ENCODE measurements around the gene ERC2.

ERC2 gene

DNA sequence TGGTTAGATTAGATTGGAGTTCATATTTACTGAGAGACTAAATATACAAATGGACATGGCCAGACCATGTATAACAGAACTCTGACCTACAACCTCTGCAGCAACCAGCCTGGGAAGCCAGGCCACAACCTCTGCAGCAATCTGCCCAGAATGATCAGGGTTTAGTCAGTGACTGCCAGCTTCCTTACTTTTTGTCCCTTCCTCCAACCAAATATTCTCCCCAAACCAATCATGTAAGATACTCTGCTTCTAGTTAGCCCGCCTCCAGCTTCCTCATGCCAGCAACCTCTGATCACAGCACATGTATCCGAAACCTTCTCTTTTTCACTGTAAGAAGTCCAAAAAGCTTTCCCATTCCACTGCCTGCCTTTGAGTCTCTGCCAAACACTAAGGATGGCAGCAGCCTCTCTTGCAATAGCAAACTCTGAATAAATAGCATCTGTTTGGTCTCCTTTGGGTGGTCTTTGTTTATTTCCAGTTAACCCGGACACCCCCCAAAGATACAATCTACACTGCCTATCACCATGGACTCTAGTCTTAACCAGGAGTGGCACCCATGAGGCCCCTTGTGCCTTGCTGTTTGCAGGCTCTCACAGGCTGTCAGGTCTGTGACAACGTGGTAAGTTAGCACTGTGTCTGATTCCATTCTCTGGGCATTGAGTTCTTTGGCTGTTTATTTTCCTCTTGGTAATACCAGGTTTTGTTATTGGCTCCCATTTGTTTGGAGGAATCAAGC lies 102.2 kb downstream of the ERC2 start:
- no peak for DNase-seq

- no peak for DNase-seq
These were observed 103.6 kb downstream of the ERC2 start for GRCh38 chr3:56364665-56365064.

GRCh38 chr3:56363720-56364119 lies 104.5 kb downstream of the ERC2 start:
- DNase-seq: no peak

GRCh38 chr3:56361731-56362130 lies 106.5 kb downstream of the ERC2 start:
- DNase-seq: no peak

DNA sequence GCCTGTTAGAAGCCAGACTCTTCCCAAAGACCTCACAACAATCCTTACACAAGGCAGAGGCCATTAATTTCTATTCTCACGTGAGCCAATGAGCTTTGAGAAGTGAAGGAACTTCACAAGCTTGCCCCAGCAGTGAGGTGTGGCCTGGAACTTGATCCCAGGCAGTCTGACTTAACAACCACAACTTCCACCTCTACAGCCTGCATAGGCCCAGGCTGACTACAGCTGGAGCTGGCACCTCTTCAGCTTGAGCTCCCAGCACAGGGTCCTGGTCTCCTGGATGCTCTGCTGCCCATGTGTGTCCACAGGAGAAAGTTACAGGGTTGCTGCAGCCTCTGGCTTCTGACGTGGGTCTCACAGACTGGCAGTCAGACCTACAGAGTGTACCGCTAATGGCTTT lies 111.0 kb downstream of the ERC2 start:
- DNase-seq: no peak

GRCh38 chr3:56356808-56357207 lies 111.5 kb downstream of the ERC2 start:
- DNase-seq: no peak

DNA sequence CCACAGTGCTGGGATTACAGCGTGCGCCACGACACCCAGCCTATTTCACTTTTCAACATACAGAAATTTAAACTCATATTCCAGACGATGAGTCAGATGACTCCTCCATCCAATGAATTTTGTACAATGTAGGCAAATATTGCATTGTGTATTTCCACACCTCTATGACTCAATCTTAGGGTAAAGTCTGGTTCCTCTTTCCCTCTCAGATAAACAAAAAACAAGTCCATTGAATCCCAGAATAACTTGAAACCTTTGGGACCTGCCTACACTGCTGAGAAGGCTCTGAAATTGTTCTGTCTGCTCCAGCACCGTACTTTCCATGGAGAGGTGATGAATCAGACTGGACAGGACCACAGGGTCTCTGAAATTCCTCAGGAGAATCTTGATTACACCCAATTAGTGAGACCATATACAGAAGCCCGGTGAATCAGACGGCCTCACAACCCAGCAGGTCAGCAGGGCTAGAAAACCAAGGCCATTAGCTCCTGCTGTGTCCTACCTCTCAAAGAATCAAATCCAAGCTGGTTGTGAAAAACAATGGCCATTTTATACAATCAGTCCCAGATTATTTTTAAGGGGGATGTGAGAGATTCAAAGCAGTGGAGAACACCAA lies 112.6 kb downstream of the ERC2 start:
- DNase-seq: no peak

GRCh38 chr3:56351537-56351936 lies 116.7 kb downstream of the ERC2 start:
- DNase-seq: no peak

GRCh38 chr3:56347219-56347871 lies 120.9 kb downstream of the ERC2 start:
- DNase-seq: peak; percentile 7

DNA sequence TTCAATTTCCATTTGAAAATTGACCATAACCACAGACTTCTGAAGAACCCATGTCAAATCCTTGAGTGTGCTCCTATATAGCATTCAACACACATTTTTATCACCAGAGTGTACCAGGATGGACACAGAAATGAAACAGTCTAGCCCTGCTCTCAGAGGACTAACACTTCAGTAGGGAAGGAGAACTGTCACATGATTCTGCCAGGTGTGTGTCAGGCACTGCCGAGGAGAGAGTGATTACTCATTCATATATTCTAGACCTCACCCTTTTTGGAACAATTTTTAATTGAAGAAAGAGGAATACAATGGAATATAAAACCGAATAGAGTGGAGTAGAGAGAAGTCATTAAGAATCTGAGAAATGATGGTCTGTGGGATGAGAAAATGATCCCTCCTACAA lies 125.8 kb downstream of the ERC2 start:
- no peak for DNase-seq

- DNase-seq: no peak
These were observed 128.6 kb downstream of the ERC2 start for GRCh38 chr3:56339671-56340070.

- no peak for DNase-seq
These were observed 129.0 kb downstream of the ERC2 start for GRCh38 chr3:56339244-56339643.

DNA sequence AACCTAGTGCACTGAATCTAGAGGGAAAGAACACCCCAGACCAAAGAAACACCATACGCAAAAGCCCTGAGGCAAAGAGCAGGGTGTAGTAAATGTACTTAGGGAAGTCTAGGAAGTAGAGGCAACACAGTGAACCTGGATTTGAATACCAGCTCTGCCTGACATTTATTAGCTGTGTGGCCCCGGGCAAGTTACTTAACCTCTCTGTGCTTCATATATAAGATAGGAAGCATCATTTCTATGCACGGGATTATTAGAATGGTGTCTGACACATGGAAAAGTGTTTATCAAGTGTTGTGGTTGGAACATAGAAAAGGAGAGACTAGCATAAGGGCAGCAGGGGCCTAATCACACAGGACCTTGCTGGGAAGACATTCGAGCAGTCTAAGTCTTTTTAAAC lies 132.2 kb downstream of the ERC2 start:
- DNase-seq: no peak

GRCh38 chr3:56324473-56324872 lies 143.8 kb downstream of the ERC2 start:
- DNase-seq: no peak

- DNase-seq: no peak
These were observed 144.3 kb downstream of the ERC2 start for GRCh38 chr3:56323986-56324420.

- no peak for DNase-seq
These were observed 145.4 kb downstream of the ERC2 start for GRCh38 chr3:56322862-56323261.

DNA sequence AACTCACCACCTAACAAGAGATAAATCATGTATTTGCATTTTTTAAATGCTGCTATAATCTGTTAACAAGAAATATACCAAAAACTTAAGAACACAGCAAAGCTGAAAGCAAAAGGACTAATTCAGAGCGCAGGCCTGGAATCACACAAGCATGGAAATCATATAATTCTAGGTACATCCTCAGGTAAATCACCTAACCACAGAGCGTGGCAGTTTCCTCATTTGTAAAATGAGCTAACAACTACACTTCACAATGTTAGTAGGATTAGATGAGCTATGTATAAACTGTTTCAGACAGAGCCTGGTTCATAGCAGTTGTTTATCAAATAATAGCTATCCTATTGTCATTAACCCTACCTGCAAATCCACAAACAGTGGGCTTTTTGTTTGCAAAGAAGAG lies 146.4 kb downstream of the ERC2 start:
- DNase-seq: no peak

GRCh38 chr3:56321383-56321782 lies 146.9 kb downstream of the ERC2 start:
- DNase-seq: no peak

GRCh38 chr3:56320883-56321282 lies 147.4 kb downstream of the ERC2 start:
- DNase-seq: no peak

- no peak for DNase-seq
These were observed 149.4 kb downstream of the ERC2 start for GRCh38 chr3:56318891-56319290.

DNA sequence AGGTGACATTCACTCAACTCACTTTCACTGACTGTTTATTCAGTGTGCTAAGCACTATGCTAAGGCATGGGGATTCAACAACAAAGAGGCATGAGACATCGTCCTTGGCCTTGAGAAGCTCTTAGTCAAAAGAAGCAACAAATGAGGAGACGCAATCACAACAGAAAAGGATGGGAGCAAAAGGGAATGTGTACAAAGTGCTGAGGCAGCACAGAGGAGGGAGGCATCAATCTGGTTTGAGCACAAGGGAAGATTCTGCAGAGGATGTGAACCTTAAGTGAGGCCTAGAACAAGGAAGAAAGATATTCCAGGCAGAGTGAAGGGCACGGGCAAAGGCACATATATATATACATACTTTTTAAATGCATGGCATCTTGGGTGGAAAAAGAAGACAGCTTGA lies 151.3 kb downstream of the ERC2 start:
- no peak for DNase-seq

DNA sequence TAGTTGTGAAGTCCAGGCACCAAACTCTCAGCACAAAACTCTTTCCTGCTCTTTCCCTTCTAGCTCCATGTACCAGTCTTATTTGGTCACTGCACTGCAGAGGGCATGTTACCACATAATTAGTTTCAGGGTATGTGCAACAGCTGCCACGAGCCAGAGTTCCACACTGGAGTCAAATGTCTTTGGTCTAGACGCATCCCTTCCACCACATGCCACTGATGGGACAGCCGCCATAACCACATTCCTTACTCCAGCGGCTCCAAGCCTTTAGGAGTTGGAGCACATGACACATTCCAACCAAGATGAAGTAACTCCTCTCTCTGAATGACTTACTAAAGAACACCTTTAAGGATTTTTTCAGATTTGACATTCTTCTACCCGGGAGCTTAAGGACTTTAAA lies 153.4 kb downstream of the ERC2 start:
- no peak for DNase-seq

DNA sequence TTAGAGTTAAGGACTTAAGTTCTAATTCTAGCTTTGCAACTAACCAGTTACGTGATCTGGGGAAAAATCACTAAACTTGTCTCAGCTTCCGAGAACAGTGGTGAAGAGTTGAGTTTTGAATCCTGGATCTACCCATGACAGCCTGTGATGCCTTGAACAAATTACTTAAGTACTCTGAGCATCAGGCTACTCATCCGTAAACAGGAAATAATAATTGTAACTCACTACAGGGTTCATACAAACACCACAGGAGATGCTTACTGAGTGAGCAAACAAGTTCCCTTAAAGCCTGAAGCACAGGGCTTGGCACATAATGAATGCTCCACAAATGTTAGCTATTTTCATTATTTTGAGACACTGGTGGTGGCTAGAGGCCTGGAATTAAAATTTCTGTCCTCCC lies 158.8 kb downstream of the ERC2 start:
- no peak for DNase-seq

GRCh38 chr3:56308471-56308870 lies 159.8 kb downstream of the ERC2 start:
- no peak for DNase-seq
